Measurements from ENCODE around the gene METTL15. TPM values are rescaled to one million over a fixed set of nuclear protein-coding genes. Genes with fewer than 3 reads are reported as not detected.

Gene METTL15
- total and polyA plus RNA-seq, 2 of the 8 experiments (the other 6 are each of a cell fraction or from before 2014, with no cell fraction given), result 5.4 to 10.5 TPM

- FAIRE-seq (no peak), DNase-seq (ENCODE audit: low read depth in 1 of 2, low spot score in 2 of 2) (no peak)
- ChIA-PET POLR2A (ENCODE audit: partially characterized antibody) (no interaction called here), CTCF (ENCODE audit: partially characterized antibody) (no interaction called here)
- Histone ChIP-seq H2AK5ac (ENCODE audit: low read depth, low read length) (no peak overlapping the region), H2AFZ (ENCODE audit: low read length) (no peak overlapping the region), H3K79me1 (ENCODE audit: low read depth, low read length) (no peaks in the 10 kb centered on the region), H3K18ac (ENCODE audit: extremely low read depth, low read length) (no peak overlapping the region), H3K27me3 (replicated peaks in 1 of 4; ENCODE audit: control insufficient read depth in 3 of 4, extremely low read depth in 1 of 4, insufficient read depth in 3 of 4, low read length in 3 of 4) (no peaks in the 10 kb centered on the region), H2BK5ac (ENCODE audit: low read depth, low read length) (no peak overlapping the region), H3K79me2 (ENCODE audit: control insufficient read depth in 1 of 2, insufficient read depth in 2 of 2, low read length in 2 of 2) (no peaks in the 10 kb centered on the region), H3K4ac (replicated peaks; ENCODE audit: insufficient read length, low read depth, low read length) (no peak overlapping the region), H2BK20ac (ENCODE audit: low read length) (no peak overlapping the region), H4K20me1 (replicated peaks in 1 of 2; ENCODE audit: control insufficient read depth in 1 of 2, insufficient read depth in 2 of 2, low read length in 2 of 2) (no peaks in the 10 kb centered on the region), H3K9ac (replicated peaks in 1 of 4; ENCODE audit: extremely low read depth in 1 of 4, low read depth in 3 of 4, low read length in 3 of 4) (no peak overlapping the region), H2BK12ac (ENCODE audit: low read depth, low read length) (no peak overlapping the region), H3K36me3 (ENCODE audit: control insufficient read depth in 2 of 4, insufficient read depth in 4 of 4, low read length in 3 of 4) (no peaks in the 10 kb centered on the region), H4K8ac (ENCODE audit: extremely low read depth, insufficient read depth, low read length) (no peak overlapping the region), H3K4me3 (ENCODE audit: extremely low read depth in 1 of 4, insufficient read depth in 2 of 4, low read depth in 3 of 4, low read length in 4 of 4) (no peak overlapping the region), H2BK120ac (replicated peaks; ENCODE audit: low read depth, low read length) (no peak overlapping the region), H4K91ac (replicated peaks; ENCODE audit: insufficient read length, low read length) (no peak overlapping the region), H4K5ac (ENCODE audit: insufficient read length, low read depth, low read length) (no peak overlapping the region), H3K23me2 (ENCODE audit: low read depth, low read length) (0 out of 2 replicates have a peak, but pooled peaks cover 1% of the 10 kb centered on the region), H3K56ac (replicated peaks; ENCODE audit: insufficient read length, low read depth, low read length) (no peak overlapping the region), H3K23ac (ENCODE audit: insufficient read length) (no peak overlapping the region), H3K27ac (ENCODE audit: low read depth, low read length) (no peak overlapping the region), H2BK15ac (ENCODE audit: low read length) (no peak overlapping the region), H3K9me3 (ENCODE audit: insufficient read depth in 2 of 2, low read depth in 1 of 2, low read length in 1 of 2) (peaks cover 0 to 6% of the 10 kb centered on the region in 2 experiments; a peak in 1 of 4 replicates), H3K4me1 (replicated peaks in 1 of 4; ENCODE audit: control insufficient read depth in 3 of 4, insufficient read depth in 4 of 4, low read length in 3 of 4) (no peaks in the 10 kb centered on the region), H3K14ac (ENCODE audit: insufficient read length) (no peak overlapping the region), H3K4me2 (ENCODE audit: insufficient read depth in 1 of 2, low read depth in 2 of 2, low read length in 2 of 2) (no peak overlapping the region)
- 100% methylated on average over 1 of the region's 1 CpG; no CpG with 5 or more reads in 1 of the 2 experiments for WGBS, 2 experiments (ENCODE audit: extremely low coverage in 1 of 2, insufficient coverage in 1 of 2, insufficient read length in 1 of 2, insufficient replicate concordance in 2 of 2, low coverage in 1 of 2, low lambda C conversion rate in 2 of 2, missing lambda C conversion rate in 1 of 2)
- TF ChIP-seq GTF2F1 (IDR thresholded peaks at IDR 0.05; ENCODE audit: borderline replicate concordance, low read depth, low read length) (no peak), POLR2A (IDR thresholded peaks at IDR 0.05; ENCODE audit: control extremely low read depth in 1 of 2, low read depth in 2 of 2, low read length in 2 of 2) (no peak), CTBP2 (IDR thresholded peaks at IDR 0.05; ENCODE audit: borderline replicate concordance, insufficient read depth, insufficient read length, low read length) (no peak), NANOG (IDR thresholded peaks at IDR 0.05; ENCODE audit: insufficient read depth, low read depth, low read length, poor library complexity, severe bottlenecking) (no peak), E2F6 (IDR thresholded peaks at IDR 0.05) (no peak), USF2 (IDR thresholded peaks at IDR 0.05; ENCODE audit: low read length) (no peak), CTCF (IDR thresholded peaks at IDR 0.05; ENCODE audit: control extremely low read depth in 1 of 3, insufficient read depth in 1 of 3, low read depth in 1 of 3, low read length in 3 of 3) (no peak), CREB1 (IDR thresholded peaks at IDR 0.05) (no peak), POLR2AphosphoS5 (IDR thresholded peaks at IDR 0.05; ENCODE audit: low read depth, low read length) (no peak), HDAC6 (IDR thresholded peaks at IDR 0.05; ENCODE audit: low read depth, low read length) (no peak), MAFK (IDR thresholded peaks at IDR 0.05; ENCODE audit: low read depth, low read length) (no peak)
Measured at GRCh38 chr11:28223577-28223976, 115.4 kb downstream of the METTL15 start.
